NT2/D1 (cell line): ENCODE data around the gene ENTPD2.
A peak's percentile ranks its signal among the peaks of the same experiment; 100 is the strongest.

ENCODE experiments used
- DNase-seq: peaks from one replicate; pipeline ENCODE4 v3.0.0-alpha.2; 2011; ENCODE audit warnings: low read depth, low spot score
- H3K27me3 ChIP-seq: 2 replicates; pipeline ENCODE4 v1.6.0; 2011; ENCODE audit warnings: mild to moderate bottlenecking; ENCODE audit not compliant: insufficient read length, insufficient read depth
- H3K36me3 ChIP-seq: 2 replicates; pipeline ENCODE4 v1.6.1; 2011; ENCODE audit warnings: mild to moderate bottlenecking, low read length, mixed read lengths; ENCODE audit not compliant: insufficient read depth, insufficient read length
- H3K4me1 ChIP-seq: 2 replicates; pipeline ENCODE4 v1.5.1; 2011; ENCODE audit not compliant: insufficient read depth, insufficient read length
- H3K4me3 ChIP-seq: 2 replicates; pipeline ENCODE4 v1.5.1; 2011; ENCODE audit warnings: low read depth; ENCODE audit not compliant: insufficient read length
- H3K9ac ChIP-seq: 2 replicates; pipeline ENCODE4 v1.6.0; 2011; ENCODE audit warnings: low read depth; ENCODE audit not compliant: insufficient read length
- H3K9me3 ChIP-seq: 2 replicates; pipeline ENCODE4 v1.5.1; 2011; ENCODE audit warnings: mild to moderate bottlenecking, low read length; ENCODE audit not compliant: insufficient read depth
- SUZ12 ChIP-seq: IDR thresholded peaks from 2 replicates; pipeline ENCODE4 v1.6.1; 2011; ENCODE audit not compliant: insufficient read length, insufficient read depth; ENCODE audit errors: extremely low read depth
- YY1 ChIP-seq: IDR thresholded peaks from 2 replicates; pipeline ENCODE4 v1.6.1; 2011; ENCODE audit not compliant: insufficient read length, insufficient read depth
- ZNF274 ChIP-seq: IDR thresholded peaks from 2 replicates; pipeline ENCODE4 v1.6.1; 2011; ENCODE audit warnings: mild to moderate bottlenecking, low read depth, low read length

ENTPD2 gene

DNA sequence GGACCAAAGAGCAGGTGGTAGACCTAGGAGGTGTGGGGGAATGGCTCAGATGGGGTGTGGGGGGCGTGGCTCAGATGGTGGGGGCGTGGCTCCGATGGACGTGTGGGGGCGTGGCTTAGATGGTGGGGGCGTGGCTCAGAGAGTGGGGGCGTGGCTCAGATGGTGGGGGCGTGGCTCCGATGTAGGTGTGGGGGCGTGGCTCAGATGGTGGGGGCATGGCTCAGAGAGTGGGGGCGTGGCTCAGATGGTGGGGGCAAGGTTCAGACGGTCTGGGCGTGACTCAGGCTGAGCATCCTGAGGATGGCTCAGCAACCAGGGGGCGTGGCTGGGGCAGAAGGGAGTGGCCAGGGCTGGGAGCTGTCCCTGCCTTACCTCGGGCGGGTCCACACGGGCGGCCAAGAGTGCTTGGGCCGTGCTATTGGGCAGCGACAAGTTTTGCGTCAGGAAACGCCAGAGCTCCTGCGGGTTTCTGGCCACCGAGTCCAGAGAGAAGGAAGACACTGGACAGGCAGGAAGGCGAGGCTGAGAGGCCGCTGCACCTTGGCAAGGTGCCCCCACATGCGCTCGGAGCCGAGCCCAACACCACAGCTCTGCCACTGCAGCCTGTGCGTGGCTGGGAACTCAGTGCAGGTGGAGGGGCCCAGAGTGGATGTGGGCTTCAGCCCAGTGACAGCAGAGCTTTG, 31.7 kb downstream of the ENTPD2 start:
- no peak for TF ChIP-seq YY1
- TF ChIP-seq ZNF274: no peak
- TF ChIP-seq SUZ12: no peak
- peaks cover 33% of the 10 kb centered on the region for H3K4me1 ChIP-seq
- DNase-seq: peak; percentile 84

DNA sequence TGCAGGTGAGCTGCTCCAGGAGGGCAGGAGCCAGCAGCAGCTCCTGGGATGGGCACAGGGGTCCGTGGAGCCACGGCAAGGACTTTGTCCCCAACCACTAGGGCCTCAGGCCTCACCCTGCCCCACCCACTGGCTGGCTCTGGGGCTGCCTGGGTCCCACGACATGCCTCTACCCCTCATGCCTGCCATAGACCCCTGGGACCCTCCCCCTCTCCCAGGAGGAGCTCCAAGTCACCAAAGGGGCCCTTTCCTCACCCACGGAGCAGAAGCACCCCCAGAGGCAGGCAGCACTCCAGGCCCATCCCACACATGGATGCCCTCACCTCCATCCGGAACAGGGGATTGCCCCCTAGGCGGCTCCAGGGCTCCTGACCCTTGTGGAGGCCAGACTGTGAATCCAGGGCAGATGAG, 32.3 kb downstream of the ENTPD2 start:
- no peak for TF ChIP-seq YY1
- TF ChIP-seq ZNF274: no peak
- TF ChIP-seq SUZ12: no peak
- Histone ChIP-seq H3K4me3 (no peak overlapping the region), H3K36me3 (peaks cover 5% of the 10 kb centered on the region), H3K27me3 (peaks cover 9% of the 10 kb centered on the region), H3K9me3 (no peaks in the 10 kb centered on the region), H3K4me1 (peaks cover 29% of the 10 kb centered on the region), H3K9ac (no peak overlapping the region)
- no peak for DNase-seq

More for the DNA sequence above, 31.7 kb downstream of the ENTPD2 start:
- Histone ChIP-seq H3K4me3 (no peak overlapping the region), H3K9me3 (no peaks in the 10 kb centered on the region), H3K9ac (no peak overlapping the region), H3K27me3 (peaks cover 14% of the 10 kb centered on the region), H3K36me3 (no peaks in the 10 kb centered on the region)

DNA sequence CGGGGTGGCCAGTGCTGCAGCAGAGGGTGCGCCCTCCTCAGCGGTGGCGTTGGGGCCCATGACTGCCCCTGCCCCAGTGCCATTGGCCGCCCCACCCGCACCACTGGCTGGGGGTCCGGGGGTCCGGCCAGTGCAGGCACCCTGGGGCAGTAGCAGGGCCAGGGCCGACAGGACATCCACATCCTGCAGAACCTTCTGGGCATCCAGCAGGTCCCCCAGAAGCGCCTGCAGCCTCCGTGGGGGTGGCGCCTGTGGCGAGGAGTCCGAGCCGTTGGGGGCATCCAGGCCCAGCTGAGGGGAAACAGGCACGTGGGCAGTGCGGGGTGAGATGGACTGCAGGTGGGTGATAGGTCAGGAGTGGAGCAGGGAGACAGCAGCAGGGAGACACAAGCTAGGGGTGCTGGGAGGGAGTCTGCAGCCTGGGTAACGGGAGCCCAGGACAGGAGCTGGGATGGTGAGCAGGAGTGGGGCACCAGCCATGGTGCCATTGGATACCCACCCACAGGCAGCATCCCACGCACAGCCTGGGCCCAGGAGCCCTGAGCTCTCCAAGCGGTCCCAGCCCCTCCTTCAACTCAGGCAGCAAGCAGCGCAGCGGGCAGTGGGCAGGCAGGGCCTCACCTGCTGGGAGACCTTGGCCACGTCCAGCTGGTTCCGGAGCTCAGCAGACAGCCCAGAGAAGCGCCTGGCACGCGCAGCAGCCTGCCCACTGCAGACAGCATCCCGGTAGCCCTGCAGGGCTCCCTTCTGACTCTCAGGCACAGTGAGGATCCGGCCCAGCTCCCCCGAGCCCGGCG, 32.9 kb downstream of the ENTPD2 start:
- no peak for DNase-seq
- TF ChIP-seq SUZ12: no peak
- peaks cover 28% of the 10 kb centered on the region for H3K4me1 ChIP-seq
- no peak overlapping the region for H3K4me3 ChIP-seq
- no peak overlapping the region for H3K9ac ChIP-seq
- H3K36me3 ChIP-seq: peaks cover 9% of the 10 kb centered on the region
- no peaks in the 10 kb centered on the region for H3K9me3 ChIP-seq
- peaks cover 3% of the 10 kb centered on the region for H3K27me3 ChIP-seq

DNA sequence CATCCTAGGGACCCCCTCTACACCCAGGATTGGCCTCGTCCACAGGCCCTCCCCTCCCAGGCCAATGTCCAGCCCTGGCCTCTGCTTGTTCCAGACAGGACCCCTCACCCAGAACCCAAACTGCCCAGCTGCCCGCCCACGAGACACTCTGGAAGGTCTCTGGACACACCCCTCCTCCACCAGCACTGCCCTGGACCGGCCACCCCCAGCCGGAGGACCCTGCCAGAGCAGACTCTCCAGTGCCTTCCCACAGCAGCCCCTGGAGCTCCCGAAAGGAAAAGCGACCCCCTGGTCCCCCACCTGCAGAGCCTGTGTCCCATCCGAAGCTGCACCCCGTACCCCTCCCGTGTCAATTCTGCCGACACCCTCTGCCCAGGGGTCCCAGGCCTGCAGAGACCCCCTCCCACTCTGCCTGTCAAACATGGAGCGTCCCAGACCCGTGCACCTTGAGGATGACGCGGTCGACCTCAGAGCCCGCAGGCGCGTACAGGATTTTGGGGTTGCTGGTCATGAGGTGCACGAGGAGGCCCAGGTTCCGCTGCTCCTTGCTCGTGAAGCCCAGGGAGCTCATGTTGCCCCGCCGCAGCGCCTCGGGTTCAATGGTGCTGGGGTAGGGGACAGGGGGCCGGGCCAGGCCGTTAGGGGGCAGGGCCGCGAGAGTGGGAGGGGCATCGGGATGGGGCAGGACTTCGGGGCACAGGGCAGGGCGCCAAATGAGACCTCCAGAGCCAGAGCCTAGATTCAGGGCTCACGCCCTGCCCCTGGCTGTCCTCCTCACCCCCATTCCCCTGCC, 33.8 kb downstream of the ENTPD2 start:
- H3K36me3 ChIP-seq: peaks cover 10% of the 10 kb centered on the region
- H3K9ac ChIP-seq: no peak overlapping the region
- H3K9me3 ChIP-seq: no peaks in the 10 kb centered on the region; the same call in 1 of the 2 replicates
- no peaks in the 10 kb centered on the region for H3K27me3 ChIP-seq
- DNase-seq: no peak
- no peak overlapping the region for H3K4me3 ChIP-seq
- TF ChIP-seq ZNF274 (no peak), YY1 (no peak), SUZ12 (no peak)
- H3K4me1 ChIP-seq: peaks cover 22% of the 10 kb centered on the region

DNA sequence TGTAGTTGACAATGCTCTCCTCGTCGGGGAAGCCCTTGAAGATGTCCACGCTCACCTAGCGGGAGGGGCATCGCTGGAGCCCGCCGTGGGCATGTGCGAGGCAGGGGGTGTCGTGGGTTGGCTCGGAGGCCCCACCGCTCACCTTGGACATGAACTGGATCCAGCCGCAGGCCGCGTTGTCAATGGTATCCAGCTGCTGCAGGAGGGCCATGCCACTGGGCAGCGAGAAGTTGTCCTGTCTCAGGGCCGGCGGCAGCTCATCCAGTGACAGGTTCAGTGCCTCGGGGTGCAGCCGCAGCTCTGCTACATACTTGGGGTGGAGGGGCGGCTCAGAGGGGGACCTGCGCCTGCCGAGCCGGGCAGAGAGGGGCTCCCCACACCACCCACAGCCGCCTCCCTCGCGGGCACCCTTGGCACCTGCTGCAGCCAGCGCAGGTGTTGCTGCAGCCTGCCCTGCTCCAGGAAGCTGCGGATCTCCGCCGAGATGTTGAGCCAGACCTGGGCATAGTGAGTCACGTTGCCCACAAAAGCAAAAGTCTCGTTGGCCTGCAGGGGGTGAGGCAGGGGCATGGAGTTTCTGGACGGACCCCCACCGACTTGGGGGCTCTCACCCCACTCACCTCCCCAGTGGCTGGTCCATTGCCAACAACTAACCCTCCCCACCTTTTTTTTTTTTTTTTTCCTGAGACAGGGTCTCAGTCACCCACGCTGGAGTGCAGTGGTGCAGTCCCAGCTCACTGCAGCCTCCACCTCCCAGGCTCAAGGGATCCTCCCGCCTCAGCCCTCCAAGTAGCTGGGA, 34.9 kb downstream of the ENTPD2 start:
- Histone ChIP-seq H3K27me3 (no peaks in the 10 kb centered on the region), H3K9ac (no peak overlapping the region), H3K4me3 (no peak overlapping the region), H3K4me1 (peaks cover 20% of the 10 kb centered on the region), H3K36me3 (peaks cover 10% of the 10 kb centered on the region), H3K9me3 (no peaks in the 10 kb centered on the region; the same call in 1 of the 2 replicates)
- no peak for DNase-seq
- TF ChIP-seq ZNF274 (no peak), SUZ12 (no peak), YY1 (no peak)

DNA sequence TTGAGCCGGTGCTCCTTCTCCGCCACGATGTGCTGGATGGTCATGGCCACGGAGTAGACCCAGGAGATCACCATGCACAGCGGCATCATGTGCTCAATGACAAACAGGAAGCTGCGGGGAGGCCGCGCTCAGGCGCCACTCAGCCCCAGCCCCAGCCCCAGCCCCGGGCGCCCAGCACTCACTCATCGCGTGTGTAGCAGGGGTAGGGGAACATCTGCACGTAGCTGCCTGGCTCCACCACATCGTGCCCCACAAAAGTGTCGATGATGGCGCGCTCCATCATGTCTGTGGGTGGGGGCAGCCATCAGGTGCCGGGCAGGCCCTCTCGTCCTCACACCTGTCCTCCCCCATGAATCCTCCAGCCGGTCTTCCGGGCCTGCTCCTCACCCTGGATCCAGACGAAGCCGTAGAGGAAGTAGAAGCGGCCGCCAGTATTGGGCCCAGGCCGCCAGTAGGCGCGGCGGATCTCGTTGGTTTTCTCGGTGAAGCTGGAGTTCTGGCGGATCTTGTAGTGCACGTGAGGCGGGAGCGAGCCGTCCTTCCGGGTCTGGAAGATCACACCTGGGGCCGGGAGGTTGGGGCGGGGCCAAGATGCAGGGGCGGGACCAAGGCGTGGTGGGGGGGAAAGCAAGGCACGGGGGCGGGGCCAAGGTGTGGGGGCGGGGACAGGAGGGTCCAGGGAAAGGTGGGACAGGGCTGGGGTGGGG, 35.9 kb downstream of the ENTPD2 start:
- peaks cover 11% of the 10 kb centered on the region for H3K4me1 ChIP-seq
- no peak for TF ChIP-seq YY1
- TF ChIP-seq ZNF274: no peak
- no peak for TF ChIP-seq SUZ12
- DNase-seq: no peak
- no peaks in the 10 kb centered on the region for H3K27me3 ChIP-seq
- H3K36me3 ChIP-seq: peaks cover 10% of the 10 kb centered on the region
- no peaks in the 10 kb centered on the region; the same call in 1 of the 2 replicates for H3K9me3 ChIP-seq
- no peak overlapping the region for H3K9ac ChIP-seq
- H3K4me3 ChIP-seq: no peak overlapping the region
